OCI-LY7 (cell line): ENCODE results near the gene HEYL.

Experiments used
- CTCF ChIP-seq: fragments of 200-600 bp; sonication (generic); conservative IDR thresholded peaks from 2 replicates; pipeline ENCODE4 v1.5.1; 2014; ENCODE audit warnings: mild to moderate bottlenecking, antibody characterized with exemption, low read length, moderate library complexity, mixed read lengths
- EZH2phosphoT487 ChIP-seq: fragments of 200-600 bp; sonication (generic); IDR thresholded peaks from 2 replicates; pipeline ENCODE4 v1.6.1; 2018; ENCODE audit warnings: low read depth, borderline replicate concordance, mild to moderate bottlenecking, mixed run types, antibody characterized with exemption, low read length, moderate library complexity, mixed read lengths

DNA sequence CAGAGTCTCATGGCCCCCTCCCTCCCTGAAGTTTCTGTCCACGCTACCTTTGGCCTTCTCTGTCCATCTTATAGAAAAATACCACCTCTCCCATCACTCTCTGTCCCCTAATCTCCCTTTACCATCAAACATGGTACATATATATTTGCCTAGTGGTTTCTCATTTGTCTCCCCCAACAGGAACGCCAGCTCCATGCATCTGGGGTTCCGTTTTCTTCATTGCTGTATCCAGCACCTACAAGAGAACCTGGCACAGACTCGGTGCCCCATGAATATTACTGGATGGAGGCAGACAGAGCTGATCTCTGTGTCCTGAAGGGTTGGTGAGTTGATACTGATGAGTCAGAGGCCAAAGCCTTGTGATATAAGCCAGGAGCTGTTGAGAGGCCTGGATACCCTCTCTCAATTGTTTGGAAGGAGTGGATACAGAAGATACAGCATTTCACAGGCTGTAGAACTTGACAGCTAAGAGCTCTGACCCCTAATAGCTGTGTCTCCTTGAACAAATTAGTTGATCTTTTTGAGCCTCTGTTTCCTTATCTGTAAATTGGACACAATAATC is 21.9 kb downstream of the HEYL start:
- no peak for TF ChIP-seq EZH2phosphoT487
- no peak for TF ChIP-seq CTCF
